Activated CD4-positive, alpha-beta T cell treated with anti-CD3 and anti-CD28 coated beads, Interleukin-2, amount 50 U/mL, for 48 hours (primary cell): Measurements from ENCODE around the gene STPG1.

Experiments
- DNase-seq, 2 experiments: peaks; one replicate each; pipeline ENCODE4 v3.0.0-alpha.2; 2020

STPG1 gene

DNA sequence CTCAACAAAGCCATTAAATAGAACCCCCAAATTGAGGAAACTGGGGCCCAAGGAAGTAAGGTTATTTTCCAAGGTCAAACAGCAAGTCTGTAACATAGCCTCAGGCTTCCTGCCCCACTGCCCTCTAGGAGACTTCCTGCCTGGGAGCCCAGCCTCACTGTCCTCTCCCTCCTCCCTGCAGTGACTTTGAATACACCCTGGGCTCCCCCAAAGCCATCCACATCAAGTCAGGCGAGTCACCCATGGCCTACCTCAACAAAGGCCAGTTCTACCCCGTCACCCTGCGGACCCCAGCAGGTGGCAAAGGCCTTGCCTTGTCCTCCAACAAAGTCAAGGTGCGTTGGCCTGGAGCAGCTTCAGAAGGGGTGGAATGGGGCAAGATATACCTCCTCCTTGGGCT, 76.1 kb downstream of the STPG1 start:
- no peak for DNase-seq

DNA sequence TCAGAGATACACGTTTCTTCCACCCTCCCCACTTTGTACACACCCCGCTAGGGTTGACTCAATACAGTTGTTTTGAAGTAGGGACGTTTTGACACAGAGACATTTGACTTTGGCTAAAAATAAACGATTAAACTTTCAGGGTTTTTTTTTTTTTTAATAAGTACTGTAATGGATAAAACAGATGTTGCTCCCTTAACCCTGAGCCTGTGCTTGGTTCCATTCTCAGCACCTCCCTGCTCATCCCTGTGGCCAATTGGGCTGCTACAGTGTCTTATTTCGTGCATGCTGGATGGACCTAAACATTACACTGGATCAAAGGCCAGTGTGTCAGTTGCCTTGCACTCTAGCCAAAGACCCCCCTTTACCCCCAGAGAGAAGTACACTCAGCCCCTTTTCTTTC, 77.5 kb downstream of the STPG1 start:
- DNase-seq, result no peak

DNA sequence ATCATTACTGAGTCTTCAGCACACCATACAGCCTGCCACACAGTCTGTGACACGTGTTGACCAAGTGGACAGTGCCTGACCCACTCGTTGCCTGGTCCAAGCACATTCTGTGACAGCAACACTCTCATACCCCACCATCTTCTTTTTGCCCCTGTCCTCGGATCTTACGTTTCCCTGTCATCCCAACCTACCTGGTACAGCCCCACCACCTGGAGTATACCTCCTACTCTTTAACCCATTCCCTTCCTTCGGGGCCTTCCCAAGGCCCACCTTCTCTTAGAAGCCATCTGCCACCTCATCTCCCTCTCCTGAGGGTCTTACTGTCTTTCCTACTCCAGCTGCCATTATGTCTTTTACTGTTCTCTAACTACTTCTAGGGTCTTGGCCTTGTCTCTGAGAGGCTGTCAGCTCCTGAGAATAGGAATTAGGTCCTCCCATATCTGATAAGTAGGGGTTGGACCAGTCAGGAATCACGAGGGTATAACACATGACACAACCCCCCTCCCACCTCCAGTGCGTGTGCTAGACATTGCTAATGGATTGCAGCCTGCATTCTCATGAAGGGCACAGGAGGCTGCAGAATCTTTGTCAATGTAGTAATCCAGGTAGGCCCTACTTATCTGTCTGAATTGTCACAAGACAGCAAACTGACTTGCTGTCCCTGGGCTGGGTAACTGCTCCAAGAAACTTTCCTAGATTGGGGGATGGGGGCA, 81.5 kb downstream of the STPG1 start:
- DNase-seq, result no peak

DNA sequence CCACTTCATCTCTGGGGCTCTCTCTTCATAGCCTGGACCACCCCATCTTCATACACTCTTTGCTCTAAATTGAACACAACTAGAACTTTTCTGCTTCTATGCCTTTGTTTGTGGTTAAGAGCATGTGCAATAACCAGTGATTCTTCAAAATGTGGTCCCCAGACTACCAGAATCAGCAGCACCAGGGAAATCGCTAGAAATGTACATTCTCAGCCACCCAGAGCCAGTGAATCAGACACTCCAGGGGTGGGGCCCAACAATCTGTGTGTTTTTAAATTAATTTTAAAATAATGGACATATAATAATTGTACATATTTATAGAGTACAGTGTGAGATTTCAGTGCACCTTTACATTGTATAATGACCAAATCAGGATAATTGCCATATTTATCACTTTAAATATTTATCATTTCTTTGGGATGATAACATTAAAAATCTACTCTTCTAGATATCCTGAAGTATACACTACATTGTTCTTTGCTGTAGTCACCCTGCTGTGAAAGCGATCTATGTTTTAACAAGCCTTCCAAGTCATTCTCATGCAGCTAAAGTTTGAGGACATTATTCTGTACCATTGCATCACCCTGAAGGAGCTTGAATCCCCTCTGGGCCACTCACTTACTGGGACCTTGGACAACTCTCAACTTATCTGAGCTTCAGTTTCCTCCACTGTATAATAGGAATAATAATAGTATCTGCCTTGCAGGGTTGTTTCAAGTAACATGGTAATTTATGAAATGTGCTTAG, 83.6 kb downstream of the STPG1 start:
- no peak for DNase-seq

DNA sequence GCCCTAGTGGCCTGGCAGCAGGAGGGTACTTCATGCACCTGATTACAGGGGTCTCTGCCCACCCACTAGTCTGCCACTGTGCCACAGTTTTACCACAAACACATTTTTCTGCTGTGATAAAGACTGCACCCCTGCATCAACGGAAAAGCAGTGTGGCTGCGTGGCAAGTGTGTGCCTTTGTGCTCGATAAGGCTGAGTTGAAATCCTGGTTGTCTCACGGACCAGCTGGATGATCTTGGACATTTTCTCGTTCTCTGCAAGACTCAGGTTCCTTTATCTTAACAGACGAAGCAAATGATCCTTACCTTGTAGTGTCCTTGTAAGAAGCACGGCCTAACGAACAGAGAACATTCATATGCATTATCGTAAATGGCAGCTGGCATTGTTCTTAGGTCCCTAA, 84.3 kb downstream of the STPG1 start:
- DNase-seq, result no peak

DNA sequence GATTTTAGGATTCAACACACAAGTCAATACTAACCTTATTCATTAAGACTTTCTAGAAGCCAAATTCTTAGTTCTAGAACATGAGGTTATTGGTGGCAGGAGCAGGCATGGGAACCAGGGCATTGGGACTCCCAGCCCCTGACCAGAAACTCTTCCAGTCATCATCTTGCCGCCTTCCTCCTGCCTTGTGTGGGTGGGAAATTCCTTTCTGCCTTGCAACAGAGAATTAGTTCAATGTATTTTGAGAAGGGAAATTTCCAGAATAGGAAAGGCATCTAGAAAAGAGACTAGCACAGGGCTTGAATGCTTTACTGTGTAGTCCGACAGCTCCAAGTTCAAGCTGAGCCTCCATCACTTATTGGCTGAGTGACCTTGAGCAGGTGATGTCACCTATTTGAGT, 85.7 kb downstream of the STPG1 start:
- DNase-seq, result no peak

DNA sequence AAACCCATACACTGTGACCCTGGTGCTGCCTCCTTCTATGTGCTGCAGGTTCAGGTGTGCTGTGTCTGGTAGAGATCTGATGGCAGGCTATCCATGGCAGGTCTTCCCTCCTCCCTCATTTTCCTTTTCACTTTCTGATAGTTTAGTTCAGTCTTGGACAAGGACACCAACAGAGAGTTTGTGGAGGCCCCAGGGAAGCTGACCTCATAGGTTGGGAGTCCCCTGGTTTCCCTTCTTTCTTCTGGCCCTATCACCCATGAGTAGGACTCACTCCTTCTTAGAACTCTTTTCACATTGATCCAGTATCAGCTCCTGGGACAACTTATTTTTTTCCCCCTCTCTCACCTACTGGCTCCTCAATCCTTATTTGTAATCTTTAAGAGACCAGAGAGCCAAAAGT, 86.1 kb downstream of the STPG1 start:
- DNase-seq, result no peak

DNA sequence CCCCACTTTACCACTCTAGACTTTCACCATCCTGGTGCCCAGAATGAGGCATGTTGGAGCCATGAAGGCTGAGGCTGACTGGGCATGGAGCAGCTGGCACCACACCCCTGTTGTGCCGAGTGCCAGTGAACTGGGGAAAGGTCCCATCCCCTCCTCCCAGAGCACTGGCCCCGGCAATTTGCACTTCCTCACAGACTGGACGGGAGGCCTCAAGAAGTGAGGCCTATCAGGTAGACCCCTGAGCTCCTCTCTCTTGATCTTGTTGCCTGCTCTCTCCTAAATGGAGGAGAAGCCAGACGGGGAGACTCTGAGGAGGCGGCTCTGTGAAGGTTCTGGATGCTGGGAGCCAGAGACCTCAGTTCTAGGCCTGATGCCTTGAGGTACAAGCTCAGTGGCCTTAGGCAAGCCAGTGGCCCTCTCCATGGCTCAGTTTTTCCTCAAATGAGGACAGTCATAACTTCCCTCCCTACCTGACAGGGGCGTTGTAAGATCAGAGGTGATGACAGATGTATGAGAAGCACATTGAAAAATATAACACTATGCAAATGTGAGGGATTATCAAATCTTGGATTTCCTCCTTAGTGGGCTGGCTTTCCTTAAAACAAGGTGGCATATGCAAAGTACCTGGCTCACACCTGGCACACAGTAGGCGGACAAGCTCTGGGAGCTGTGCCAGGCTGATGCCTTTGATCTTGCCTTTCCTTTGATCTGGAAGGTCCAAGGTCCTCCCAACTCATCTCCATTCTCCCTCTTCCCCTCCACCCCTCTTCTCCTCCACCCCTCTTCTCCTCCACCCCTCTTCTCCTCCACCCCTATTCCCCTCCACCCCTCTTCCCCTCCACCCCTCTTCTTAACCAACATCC, 87.8 kb downstream of the STPG1 start:
- DNase-seq, result no peak

DNA sequence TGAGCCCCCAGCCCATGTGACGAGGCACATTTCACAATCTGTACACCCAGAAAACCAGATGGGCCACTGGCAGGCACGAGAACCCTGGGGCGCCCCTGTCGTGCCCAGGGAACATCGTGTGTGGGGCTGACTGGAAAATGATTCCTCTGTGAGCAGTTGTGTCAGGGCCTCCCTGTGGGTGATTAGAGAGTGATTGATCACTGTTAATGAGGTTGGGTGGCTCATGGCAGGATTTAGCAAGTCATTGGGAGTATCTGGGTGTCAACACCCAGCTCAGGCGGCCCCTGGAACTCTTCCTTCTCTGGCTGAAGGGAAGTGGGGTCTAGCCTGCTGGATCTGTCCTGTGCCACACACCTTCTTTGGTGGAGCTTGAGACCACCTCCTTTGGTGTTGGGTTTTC, 88.7 kb downstream of the STPG1 start:
- no peak for DNase-seq

DNA sequence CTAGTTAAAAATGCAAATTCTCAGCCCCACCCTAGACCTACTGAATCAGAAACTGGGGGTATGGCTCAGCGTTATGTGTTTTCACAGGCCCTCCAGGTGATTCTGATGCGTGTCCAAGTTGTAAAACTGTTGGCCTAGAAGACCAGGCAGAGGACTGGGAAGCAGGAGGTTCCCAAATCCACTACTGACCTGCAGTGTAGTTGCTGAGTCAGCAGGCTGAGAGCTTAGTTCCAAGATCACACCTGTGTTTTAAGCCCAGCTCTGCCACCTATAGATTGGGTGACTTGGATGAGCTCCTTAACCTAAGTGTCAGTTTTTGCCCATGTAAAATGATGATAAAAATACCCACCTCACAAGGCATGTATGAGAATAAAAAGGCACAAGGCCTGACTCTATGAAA, 90.3 kb downstream of the STPG1 start:
- no peak for DNase-seq

DNA sequence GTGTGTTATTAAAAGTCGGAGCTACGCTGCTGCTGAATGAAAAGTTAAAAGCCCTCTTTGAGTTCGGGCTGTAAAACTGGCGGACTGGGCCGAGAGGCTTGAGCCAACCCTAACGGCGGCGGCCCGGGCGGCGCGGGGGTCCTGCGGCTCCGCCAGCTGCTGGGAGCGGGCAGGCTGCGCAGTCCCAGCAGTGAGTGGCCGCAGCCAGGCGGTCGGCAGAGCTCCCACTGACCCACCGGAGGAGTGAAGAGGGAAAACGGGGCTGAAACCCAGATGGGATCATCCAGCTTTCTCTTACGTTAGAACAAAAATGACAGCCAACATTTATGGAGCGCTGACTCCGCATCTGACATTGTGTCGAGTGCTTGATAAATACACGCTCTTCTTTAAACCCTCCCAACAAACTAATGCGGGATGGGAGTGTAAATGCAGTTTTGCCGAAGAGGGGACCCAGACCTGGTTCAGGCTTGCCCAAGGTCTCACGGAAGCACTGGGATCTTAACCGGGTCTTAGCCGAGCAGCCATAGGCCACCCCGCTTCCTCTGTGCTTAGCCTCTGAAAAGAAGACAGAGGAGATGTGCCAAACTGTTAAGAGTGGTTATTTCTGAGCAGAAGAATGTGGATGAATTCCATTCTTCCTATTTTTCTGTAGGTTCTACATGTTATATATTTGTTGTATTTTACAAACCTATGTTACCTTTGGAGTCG, 91.0 kb downstream of the STPG1 start:
- DNase-seq, result no peak

DNA sequence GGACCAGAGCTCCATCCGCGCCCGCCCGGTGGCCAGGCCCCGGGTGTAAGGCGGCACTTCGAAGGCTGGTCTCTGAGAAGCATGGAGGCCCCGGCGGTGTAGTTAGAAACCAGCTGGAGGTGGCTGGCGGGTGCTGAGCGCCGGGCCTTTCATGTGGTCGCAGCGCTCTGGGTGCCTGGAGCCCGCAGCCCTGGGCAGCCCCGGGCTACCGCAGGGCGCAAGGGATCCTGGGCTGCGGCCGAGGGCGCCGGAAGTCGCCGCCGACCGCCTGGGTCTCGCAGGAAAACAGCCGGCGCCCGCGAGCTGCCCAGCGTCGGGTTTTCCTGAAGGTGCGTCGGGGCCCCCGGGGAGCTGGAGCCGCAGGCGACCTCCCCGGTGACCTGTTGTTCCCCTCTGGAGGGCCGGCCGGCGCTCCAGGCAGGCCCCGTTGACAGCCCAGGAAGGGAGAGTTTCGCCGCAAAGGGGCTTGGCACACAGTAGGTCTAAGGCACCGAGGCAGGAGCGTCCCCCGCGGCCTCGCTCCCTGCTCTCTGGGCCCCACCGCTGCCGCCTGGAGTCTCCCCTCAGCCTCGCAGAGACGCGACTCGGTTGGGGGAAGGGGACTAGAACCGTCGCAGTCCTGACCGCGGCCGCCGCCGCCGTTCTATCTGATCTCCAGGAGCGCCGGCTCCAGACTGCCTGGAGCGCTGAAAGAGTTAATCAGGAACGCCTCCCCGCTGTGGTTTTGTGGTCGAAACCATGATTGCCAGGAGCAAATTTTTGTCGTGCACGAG, 91.7 kb downstream of the STPG1 start:
- peak; percentile 80 to 84 for DNase-seq

DNA sequence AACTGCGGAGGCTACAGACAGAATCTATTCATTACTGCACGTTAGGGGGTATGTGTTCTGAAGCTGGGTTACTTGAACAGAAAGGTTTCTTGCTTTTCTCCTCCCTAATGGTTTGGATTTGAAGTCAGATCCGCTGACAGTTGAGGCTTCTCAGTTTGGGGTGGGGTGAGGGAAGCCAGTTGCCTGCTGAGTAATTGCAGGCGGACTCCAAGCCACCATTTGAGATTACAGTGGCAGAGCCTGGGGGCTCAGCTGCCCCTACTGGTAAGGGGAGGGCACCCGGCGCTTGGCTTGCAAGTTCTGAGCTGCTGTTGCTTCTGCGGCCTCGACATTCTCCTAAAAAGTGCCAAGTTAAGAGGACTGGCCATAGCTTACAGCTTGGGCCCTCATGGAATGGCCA, 92.5 kb downstream of the STPG1 start:
- DNase-seq, result peak in 1 of 2 experiments; percentile 11

DNA sequence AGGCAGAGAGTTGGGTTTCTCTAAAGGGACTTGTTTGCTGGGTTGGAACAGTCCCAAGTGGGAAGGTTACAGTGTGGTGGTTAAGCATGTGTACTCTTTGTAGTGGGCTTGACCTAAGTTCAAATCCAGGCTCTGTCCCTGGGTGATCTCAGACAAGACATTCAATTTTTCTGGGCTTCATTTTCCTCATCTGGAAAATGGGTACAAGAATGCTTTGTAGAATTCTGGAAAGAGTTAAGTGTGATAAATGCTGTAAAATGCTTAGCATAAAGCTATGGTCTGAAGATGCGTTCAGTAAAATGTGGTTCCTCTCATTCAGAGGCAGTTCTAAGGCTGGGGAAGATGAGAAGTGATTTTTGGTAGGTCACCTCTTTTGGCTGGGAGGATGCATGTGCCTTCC, 93.6 kb downstream of the STPG1 start:
- DNase-seq, result no peak

DNA sequence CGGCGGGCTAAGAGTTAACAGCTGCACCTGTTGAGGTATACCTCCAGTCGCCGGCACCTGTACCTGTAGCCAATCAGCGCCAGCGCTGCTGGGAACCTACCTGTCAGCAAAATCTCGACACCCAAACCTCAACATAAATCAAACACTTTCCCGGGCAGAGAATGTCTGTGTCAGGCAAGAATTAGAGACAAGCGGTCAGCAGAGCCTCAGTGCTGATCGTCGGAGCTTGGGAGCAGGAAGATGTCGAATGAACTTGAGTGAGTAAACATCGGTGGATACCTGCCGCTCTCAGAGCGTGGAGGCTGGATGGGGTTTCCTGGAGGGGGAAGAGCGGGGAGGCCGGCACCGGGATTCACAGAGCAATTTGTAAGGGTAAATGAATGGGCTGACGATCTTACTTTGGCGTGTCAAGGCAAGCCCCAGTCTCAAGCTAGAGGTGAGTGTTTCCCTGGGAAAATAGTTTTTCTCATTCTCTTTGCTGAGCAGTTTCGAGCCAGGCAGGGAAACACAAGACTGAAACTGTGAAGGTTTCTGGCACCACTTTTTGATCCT, 94.2 kb downstream of the STPG1 start, which contains the start of gene GRHL3:
TSS of gene GRHL3 (plus strand) at position 46 of the 552 bp plus-strand sequence. CDS start at position 241, 195 bp downstream.
- peak in 1 of 2 experiments; percentile 14 for DNase-seq

DNA sequence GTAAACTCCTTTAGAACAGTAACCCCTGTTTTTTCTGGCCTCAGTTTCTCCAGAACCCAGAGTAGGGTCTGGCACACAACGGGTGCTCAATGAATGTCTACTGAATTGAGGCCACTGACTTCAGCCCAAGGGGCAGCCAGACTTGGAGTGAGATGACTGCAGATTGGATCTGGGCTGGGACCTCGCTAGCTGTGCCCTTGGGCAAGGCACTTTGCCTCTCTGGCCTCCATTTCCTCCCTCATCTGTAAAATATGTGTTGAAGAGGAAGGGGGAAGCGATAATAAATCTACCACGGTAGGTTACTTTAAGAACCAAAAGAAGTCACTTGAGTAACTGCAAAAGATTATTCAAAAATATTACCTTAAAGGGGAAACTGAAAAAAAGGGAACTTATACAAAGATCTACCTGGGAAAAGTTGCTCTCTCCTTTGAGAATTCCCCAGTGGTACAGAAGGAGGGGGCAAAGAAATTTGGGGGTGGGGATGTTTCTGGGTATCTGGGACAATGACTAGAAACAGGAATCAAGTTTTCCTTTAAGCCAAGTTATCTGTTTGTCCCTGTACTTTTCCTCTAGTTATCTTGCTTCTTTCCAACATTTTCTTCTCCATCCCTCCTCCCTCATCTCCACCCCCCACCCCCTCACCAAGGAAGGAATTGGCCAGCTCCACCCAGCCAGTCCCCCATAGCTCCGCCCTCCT, 94.8 kb downstream of the STPG1 start:
- DNase-seq, result no peak

DNA sequence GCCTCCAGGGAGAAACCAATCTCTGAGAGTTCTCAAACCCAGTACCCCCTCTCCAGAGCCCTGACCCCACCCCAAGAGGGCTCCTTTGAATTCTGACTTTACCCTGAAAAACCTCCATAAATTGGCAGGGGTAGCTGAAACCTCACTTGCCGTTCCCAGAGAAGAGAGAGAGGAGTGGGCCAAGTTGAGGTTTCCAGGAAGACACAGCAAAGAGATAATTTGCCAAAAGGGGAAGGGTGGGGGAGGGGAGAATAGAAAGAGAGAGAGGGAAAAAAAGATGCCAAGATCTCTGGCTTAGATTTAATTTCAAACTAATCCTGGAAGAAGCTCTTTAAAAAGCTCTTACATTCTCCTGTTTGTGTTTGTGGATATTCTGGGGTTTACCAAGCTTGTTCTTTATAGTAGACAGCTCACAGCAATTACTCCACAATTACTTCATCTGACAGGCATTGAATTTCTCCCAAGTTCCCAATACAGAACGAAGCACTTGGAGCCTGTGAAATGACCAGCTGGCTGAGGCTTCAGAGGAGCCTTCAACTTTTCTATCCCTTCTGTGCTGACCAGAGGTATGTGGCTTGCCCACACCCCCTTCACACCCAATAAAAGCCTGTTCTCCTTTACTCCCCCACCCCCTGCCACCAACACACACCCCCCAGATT, 95.5 kb downstream of the STPG1 start:
- no peak for DNase-seq

DNA sequence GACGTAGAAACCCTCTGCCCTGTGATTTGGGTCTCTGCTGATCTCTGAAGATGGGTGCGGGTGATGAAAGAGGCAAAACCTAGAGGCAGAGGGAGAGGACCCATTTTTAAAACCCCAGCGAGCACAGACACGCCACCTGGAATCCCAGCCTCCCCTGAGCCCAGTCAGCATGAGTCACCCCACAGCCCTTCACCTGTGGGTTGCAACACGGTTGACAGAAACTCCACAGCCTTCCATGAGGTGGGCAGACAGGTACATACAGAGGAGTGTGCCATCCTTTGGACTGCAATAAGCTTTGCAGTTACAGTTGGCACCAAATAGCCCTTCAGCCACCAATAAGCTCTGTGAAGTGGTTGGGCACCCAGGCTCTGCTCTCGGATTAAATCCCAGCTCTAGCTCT, 96.5 kb downstream of the STPG1 start:
- DNase-seq, result no peak

DNA sequence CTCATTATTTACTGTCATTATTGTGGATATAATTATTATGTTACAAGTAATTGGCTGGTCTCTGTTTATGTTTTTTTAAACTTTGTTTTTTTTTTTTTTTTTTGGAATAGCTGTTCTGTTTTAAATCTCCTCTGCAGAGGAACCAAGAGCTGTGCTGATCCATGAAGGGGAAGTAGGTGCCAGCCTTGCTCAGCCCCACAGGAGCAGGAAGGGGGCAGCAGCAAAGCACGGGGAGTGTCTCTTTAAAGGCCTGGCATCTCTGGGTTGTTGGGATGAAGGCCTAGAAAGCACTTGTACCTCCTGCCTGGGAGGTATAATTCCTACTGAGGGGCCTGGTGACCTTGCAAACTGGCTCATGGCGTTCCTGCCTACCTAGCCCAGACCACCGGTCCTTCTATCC, 96.9 kb downstream of the STPG1 start:
- DNase-seq, result no peak

DNA sequence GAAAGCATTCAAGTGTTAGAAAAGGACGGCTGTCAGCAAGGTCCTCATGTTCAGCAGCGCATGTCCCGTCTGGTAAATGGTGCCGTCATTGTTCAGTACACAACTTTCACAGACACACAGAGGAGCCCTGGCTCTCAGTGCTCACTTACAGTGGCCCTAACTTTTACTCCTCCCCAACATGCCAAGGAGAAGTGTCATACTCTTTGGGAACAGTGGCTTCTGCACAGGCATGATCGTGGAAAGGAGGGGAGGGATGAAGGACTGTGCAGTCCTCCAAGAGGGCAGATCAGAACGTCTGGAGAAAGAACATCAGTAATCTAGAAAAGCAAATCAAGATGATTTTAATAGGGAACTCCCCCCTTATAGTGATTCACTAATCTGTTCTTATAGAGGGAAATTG, 98.2 kb downstream of the STPG1 start:
- DNase-seq, result no peak

DNA sequence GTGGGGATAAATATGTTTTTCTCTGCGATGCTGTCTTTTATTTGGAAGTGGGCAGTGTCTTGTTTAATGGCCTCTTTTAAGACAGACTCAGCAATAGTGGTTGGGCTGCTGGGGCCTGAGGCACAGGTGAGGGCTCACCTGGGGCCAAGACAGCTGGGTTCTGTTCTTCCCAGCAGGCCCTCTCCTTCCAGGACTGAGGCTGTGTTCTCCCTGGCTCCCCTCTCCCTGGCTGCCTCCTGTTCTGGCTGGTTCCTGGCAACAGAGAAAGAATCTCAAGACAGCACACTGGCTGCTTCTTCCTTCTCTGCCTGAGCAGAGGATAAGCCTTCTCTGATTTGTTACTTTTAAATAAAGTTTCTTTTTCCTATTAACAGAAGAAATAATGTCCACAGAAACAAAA, 101.8 kb downstream of the STPG1 start:
- DNase-seq, result no peak
